ENCODE data around the gene CDHR3. TPM values are rescaled to one million over a fixed set of nuclear protein-coding genes. Genes with fewer than 3 reads are reported as not detected.

The CDHR3 gene
- total RNA-seq, 1 experiment from 2014 or later, result 8.7 TPM

- H3K4me1 ChIP-seq (replicated peaks; ENCODE audit: insufficient read depth), result no peaks in the 10 kb centered on the region
- no TSS peak for BruUV-seq (replicated peaks)
- H3K9me2 ChIP-seq (ENCODE audit: insufficient read depth), result no peaks in the 10 kb centered on the region
- no peaks in the 10 kb centered on the region for H3K9me3 ChIP-seq (ENCODE audit: insufficient read depth, low read depth)
- H4K20me1 ChIP-seq (ENCODE audit: insufficient read depth), result no peaks in the 10 kb centered on the region
- H2AFZ ChIP-seq, result no peak overlapping the region
- intact Hi-C loops (cut with micrococcal nuclease; ENCODE audit: unreplicated experiment), result no loop called here
- no peaks in the 10 kb centered on the region for H3K79me2 ChIP-seq (ENCODE audit: low read depth)
- H3K4me3 ChIP-seq, result no peak overlapping the region
- TF ChIP-seq, protein P1, sequence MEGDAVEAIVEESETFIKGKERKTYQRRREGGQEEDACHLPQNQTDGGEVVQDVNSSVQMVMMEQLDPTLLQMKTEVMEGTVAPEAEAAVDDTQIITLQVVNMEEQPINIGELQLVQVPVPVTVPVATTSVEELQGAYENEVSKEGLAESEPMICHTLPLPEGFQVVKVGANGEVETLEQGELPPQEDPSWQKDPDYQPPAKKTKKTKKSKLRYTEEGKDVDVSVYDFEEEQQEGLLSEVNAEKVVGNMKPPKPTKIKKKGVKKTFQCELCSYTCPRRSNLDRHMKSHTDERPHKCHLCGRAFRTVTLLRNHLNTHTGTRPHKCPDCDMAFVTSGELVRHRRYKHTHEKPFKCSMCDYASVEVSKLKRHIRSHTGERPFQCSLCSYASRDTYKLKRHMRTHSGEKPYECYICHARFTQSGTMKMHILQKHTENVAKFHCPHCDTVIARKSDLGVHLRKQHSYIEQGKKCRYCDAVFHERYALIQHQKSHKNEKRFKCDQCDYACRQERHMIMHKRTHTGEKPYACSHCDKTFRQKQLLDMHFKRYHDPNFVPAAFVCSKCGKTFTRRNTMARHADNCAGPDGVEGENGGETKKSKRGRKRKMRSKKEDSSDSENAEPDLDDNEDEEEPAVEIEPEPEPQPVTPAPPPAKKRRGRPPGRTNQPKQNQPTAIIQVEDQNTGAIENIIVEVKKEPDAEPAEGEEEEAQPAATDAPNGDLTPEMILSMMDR (conservative IDR thresholded peaks at IDR 0.05), result no peak
- no peak for TF ChIP-seq EZH2 (IDR thresholded peaks at IDR 0.05; ENCODE audit: low read depth)
- H3K27ac ChIP-seq, result no peak overlapping the region
- H3F3A ChIP-seq (ENCODE audit: insufficient read depth, low read depth), result no peaks in the 10 kb centered on the region
- POLR2A ChIA-PET (ENCODE audit: unreplicated experiment), result no interaction called here
- DNase-seq, result no peak
- no peak overlapping the region for H3K4me2 ChIP-seq
- H3K36me3 ChIP-seq (ENCODE audit: low read depth), result no peaks in the 10 kb centered on the region
- H3K27me3 ChIP-seq (ENCODE audit: insufficient read depth, low read depth), result no peaks in the 10 kb centered on the region
- CTCF ChIA-PET, result no interaction called here
Observed at GRCh38 chr7:106016331-106016730, 53.3 kb downstream of the CDHR3 start.

DNA sequence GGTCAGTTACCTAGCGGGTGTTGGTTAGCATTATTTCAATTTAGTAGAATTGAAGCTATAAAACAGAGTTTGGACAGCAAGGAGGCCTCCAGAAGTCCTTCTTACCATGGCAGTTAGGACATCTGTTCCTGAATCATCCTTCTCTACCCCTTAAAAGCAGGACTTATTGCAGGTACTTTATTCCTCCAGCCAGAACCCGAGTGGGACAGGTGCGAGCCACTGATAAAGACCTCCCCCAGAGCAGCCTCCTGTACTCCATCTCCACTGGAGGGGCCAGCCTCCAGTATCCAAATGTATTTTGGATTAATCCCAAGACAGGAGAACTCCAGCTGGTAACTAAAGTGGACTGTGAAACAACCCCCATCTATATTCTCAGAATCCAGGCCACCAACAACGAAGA lies 54.6 kb downstream of the CDHR3 start:
- no peak for TF ChIP-seq EZH2 (IDR thresholded peaks at IDR 0.05; ENCODE audit: low read depth)
- TF ChIP-seq, protein P1 (conservative IDR thresholded peaks at IDR 0.05), result no peak
- ChIA-PET POLR2A (ENCODE audit: unreplicated experiment) (no interaction called here), CTCF (no interaction called here)
- intact Hi-C loops (cut with micrococcal nuclease; ENCODE audit: unreplicated experiment), result no loop called here
- Histone ChIP-seq H2AFZ (no peak overlapping the region), H3K4me2 (no peak overlapping the region), H3K4me3 (no peak overlapping the region), H3K36me3 (ENCODE audit: low read depth) (no peaks in the 10 kb centered on the region), H4K20me1 (ENCODE audit: insufficient read depth) (no peaks in the 10 kb centered on the region), H3K4me1 (replicated peaks; ENCODE audit: insufficient read depth) (no peaks in the 10 kb centered on the region), H3K79me2 (ENCODE audit: low read depth) (no peaks in the 10 kb centered on the region), H3K27ac (no peak overlapping the region), H3F3A (ENCODE audit: insufficient read depth, low read depth) (no peaks in the 10 kb centered on the region), H3K27me3 (ENCODE audit: insufficient read depth, low read depth) (no peaks in the 10 kb centered on the region), H3K9me3 (ENCODE audit: insufficient read depth, low read depth) (no peaks in the 10 kb centered on the region), H3K9me2 (ENCODE audit: insufficient read depth) (no peaks in the 10 kb centered on the region)
- no TSS peak for BruUV-seq (replicated peaks)
- no peak for DNase-seq

DNA sequence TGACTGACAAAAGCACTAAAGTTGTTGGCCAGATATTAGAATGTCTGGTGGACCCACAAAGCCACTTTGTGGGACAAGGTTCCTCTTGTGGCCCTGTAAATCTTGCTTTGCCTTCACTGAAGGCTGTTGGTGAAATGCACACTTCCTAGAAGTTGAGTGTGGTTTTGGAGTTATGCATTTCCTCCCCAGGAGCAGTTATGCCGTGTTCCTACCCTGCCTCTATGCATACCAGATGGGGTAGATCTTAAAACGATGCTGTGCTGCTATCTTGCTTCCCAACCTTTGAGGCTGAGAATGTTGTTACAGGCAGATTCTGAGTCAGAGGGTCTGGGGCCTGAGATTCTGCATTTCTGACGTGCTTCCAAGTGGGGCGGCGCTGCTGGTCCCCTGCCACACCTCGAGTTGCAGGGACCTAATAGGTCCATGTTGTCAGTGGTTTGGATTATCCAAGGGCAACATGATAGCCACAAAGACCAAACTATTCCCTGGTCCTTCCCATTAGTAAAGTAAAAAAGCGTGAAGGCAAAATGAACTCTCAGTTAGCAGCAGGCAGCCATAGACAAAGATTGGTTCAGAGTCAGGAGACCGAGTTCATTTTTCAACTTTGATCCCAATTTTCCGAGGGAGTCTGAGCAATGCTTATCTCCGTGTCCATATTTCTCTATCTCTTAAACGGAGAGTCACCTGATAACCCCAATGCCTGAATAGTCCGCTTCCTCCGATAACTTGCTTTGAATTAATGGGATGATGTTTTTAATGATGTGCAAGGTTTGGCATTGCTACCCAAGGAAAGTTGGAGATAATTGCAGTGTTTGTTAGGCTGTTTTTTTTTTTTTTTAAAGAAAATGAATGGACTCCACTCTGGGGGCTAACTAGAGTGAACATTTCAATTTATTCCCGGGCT lies 55.8 kb downstream of the CDHR3 start:
- TF ChIP-seq, protein P1 (conservative IDR thresholded peaks at IDR 0.05), result no peak
- no peak for TF ChIP-seq EZH2 (IDR thresholded peaks at IDR 0.05; ENCODE audit: low read depth)
- no peaks in the 10 kb centered on the region for H3K9me3 ChIP-seq (ENCODE audit: insufficient read depth, low read depth)
- H3K9me2 ChIP-seq (ENCODE audit: insufficient read depth), result no peaks in the 10 kb centered on the region
- H3K79me2 ChIP-seq (ENCODE audit: low read depth), result no peaks in the 10 kb centered on the region
- POLR2A ChIA-PET (ENCODE audit: unreplicated experiment), result no interaction called here
- H3K4me2 ChIP-seq, result no peak overlapping the region
- H3K4me1 ChIP-seq (replicated peaks; ENCODE audit: insufficient read depth), result no peaks in the 10 kb centered on the region
- H3K4me3 ChIP-seq, result no peak overlapping the region
- H3K36me3 ChIP-seq (ENCODE audit: low read depth), result no peaks in the 10 kb centered on the region
- no peak for DNase-seq
- CTCF ChIA-PET, result interaction anchor here (0.7 kb wide), 1 partner anchor 518 kb away, joined by 3 read pairs; no protein-coding TSS in a partner anchor
- H3F3A ChIP-seq (ENCODE audit: insufficient read depth, low read depth), result no peaks in the 10 kb centered on the region
- H2AFZ ChIP-seq, result no peak overlapping the region
- no peaks in the 10 kb centered on the region for H3K27me3 ChIP-seq (ENCODE audit: insufficient read depth, low read depth)
- no peaks in the 10 kb centered on the region for H4K20me1 ChIP-seq (ENCODE audit: insufficient read depth)
- intact Hi-C loops (cut with micrococcal nuclease; ENCODE audit: unreplicated experiment), result no loop called here
- no TSS peak for BruUV-seq (replicated peaks)
- no peak overlapping the region for H3K27ac ChIP-seq
